ENCODE data around the gene MCHR1.
"Not testable (repeated sequence)": the region's sequence is repeated elsewhere in the genome, so short reads cannot be mapped to it uniquely, and the experiment has no call there.

Gene MCHR1

DNA sequence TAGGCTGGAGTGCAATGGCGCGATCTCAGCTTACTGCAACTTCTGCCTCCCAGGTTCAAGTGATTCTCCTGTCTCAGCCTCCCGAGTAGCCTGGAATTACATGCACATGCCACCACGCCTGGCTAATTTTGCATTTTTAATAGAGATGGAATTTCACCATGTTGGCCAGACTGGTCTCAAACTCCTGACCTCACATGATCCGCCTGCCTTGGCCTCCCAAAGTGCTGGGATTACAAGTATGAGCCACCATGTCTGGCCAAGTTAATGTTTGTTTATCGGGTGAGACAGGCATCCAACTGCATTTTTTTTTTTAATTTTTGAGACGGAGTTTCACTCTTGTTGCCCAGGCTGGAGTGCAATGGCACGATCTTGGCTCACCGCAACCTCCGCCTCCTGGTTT, 22.6 kb upstream of the MCHR1 start:
- DNase-seq = not testable (repeated sequence)

DNA sequence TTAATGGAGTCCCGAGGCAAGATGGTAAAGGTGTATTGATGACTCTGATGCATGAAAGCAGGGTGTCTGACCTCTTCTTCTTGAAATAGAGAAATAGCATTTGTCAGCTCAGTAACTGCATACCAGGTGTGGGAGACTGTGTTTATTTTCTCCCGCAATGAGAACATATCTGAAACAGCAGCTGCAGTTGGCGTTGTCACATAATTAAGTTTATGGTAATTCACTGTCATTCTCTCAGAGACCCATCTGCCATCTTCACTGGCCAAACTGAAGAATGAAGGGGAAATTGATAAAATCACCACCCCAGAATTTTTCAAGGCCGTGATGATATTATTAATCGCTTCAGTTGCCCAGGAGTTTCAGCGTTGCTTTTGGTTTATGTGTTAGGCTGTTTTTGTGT, 20.1 kb upstream of the MCHR1 start:
- DNase-seq = no peak

DNA sequence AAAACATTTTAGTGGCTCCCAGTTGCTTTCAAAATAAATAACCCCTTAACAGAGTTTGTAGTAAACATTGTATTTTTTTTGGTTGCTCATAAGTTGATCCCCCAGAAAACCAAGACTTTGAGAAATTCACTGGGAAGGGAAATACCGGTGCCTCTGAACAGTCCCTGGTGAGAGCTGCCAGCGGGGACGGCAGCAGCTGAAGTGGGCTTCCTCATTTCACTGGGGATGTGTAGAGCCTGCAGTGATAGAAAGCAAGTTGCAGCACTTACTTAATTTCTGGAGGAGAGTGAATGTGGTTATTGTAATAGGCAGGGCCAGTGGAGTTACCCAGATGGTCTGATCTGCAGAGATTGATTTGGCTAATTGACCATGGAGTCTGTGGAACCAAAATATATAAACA, 18.6 kb upstream of the MCHR1 start:
- no peak for DNase-seq

DNA sequence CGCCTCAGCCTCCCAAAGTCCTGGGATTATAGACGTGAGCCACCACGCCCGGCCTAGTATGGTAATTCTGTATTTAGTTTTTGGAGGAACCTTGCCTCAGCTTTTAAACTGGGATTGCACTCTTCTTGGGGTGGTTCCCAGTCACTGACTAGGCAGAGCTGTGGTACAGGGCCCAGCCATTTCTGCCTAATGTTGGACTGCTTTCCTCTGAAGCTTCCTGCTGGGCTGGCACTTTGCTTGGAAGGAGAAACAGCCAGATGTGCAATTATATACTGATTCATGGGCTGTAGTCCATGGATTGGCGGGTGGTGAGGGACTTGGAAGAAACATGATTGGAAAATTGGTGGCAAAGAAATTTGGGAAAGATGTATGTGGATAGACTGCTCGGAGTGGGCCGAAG, 17.6 kb upstream of the MCHR1 start:
- DNase-seq = no peak

DNA sequence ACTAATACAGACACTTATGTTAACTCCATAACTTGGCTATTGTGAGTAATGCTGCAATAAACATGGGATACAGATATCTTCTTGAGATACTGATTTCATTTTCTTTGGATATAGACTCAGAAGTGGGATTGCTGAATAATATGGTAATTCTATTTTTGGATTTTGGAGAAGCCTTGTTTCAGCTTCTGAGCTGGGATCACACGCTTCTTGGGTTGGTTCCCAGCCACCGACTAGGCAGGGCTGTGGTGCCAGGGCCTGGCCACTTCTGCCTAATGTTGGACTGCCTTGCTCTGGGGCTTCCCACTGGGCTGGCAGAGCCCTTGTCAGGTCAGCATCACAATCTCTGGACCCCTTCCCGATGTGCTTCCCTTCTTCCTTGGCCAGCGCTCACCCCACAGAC, 14.0 kb upstream of the MCHR1 start:
- DNase-seq = no peak

DNA sequence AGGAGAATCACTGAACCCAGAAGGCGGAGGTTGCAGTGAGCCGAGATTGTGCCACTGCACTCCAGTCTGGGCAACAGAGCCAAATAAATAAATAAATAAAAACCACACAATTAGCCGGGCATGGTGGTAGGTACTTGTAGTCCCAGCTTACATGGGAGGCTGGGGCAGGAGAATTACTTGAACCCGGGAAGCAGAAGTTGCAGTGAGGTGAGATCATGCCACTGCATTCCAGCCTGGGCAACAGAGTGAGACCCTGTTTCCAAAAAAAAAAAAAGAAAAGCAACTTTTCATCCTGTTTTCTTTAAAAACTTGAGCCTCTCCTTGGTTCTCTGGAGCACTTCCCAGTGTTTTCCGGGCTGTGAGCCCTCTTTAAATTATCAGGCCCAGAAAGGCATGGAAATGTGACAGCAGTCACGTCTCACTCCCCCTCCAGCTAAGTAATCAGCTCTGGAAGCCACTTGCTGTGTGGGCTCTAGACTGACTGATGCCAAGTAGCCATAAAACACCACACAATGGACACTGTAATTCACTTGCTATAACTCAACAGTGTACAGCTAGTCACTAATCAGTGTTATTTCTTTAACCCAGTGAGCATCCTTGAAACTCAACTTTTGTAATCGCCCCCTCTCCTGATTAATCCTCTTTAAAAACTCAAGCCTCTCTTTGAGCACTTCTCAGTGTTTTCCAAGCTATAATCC, 13.0 kb upstream of the MCHR1 start:
- DNase-seq = no peak

DNA sequence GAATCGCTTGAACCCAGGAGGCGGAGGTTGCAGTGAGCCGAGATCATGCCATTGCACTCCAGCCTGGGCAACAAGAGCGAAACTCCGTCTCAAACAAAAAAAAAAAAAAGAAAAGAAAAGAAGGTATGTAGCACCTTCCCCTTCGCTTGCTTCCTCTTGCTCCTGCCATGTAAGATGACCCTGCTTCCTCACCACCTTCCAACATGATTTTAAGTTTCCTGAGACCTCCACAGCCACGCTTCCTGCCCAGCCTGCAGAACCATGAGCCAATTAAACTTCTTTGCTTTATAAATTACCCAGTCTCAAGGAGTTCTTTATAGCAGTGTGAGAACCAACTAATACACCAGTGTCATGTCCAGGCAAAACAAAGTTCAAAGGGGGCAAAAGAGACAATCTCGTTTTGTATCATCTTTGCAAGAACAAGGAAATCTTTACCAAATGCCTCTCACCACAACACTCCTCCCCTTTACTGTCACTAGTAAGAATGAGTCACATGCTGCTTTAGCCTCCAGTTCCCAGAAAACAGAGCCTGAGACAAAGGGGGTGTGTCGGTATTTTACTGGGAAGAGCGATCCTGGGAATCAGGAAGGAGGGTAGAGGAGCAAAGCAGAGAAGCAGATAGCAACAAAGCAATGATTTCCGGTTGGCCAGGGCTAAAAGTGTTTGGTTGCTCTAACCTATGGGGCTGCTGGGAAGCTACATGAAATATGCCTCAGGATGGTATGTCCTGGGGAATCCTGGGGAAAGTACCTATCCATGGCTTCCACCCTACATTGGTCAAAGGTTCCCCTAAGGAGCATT, 10.5 kb upstream of the MCHR1 start:
- no peak for DNase-seq

DNA sequence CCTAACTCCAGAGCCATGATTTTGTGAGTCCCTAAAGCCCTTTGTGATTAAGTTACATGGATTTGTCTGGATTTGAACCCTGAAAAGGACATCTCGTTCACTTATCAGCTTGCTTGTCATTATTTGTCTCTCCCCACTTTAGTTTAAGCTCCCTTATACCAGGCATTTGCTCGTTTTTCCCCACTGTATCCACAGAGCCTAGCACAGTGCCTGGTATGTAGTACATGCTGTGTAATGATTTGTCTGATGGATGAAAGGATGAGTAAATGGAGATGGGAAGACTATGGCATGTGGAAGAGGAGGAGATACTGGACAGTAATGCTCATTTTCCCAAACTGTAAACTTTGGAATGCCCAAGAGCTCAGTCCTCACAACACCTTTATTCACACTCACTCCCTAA, 9.2 kb upstream of the MCHR1 start:
- no peak for DNase-seq

DNA sequence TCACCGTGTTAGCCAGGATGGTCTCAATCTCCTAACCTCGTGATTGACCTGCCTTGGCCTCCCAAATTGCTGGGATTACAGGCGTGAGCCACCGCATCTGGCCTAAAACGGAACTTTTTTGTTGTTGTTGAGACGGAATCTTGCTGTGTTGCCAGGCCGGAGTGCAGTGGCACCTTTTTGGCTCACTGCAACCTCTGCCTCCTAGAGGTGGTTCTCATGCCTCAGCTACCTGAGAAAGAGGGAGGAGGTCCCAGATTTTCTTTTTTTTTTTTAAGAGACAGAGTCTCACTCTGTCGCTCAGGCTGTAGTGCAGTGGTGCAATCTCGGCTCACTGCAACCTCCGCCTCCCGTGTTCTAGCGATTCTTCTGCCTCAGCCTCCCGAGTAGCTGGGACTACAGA, 7.9 kb upstream of the MCHR1 start:
- no peak for DNase-seq

DNA sequence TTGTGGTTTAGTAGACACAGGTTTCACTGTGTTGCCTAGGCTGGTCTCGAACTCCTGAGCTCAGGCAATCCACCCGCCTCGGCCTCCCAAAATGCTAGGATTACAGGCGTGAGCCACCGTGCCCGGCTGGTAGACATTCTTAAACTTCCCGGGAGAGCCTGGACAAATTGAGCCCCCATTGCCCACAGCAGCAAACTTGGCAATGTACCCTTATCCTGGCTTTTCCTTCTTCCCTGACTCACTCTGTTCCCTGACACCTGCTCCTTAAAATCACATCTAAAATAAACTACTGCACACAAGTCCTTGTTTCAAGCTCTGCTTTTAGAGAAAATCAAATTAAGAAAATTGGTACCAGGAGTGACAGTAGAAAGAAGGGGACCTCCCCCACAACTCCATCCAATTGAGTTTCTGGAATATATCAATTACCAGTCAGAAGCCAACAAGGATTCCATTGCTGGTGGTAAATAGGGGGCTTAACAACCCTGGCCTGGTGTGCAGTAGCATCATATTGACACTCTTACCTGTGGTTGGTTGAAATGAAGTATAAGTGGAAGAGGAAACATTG, 7.4 kb upstream of the MCHR1 start:
- no peak for DNase-seq

DNA sequence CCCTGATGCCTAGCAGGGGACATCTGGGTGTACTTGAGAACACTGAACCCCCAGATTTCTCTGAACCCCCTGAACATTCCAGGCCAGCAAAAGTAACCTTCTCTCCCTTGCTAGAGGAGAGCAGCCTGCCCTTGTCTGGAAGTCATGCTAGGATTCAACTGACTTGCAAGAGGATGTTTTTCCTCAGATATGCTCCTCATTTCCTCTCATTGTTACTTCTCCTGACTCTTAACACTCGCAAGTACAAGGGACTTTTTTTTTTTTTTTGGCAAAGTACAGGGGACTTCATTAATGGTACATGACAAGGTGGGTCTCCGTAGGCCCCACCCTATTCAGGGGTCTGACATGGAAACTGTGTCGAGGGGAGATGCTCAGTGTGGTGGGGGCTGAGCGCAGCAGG, 6.3 kb upstream of the MCHR1 start:
- no peak for DNase-seq

DNA sequence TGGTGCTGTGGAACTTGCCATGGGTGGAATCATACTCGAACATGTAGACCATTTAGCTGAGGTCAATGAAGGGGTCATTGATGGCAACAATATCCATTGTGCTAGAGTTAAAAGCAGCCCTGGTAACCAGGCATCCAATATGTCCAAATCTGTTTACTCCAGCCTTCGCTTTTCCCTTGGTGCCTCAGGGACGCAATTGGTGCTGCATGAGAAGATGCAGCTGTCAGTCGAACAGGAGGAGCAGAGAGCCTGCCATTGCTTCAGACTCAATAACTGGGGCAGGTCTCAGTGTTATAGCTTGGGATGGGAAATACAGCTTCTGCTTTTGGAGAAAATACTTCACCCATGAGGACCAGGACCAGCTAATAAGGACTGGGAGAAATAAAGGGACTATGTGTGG, 5.0 kb upstream of the MCHR1 start:
- DNase-seq = no peak

DNA sequence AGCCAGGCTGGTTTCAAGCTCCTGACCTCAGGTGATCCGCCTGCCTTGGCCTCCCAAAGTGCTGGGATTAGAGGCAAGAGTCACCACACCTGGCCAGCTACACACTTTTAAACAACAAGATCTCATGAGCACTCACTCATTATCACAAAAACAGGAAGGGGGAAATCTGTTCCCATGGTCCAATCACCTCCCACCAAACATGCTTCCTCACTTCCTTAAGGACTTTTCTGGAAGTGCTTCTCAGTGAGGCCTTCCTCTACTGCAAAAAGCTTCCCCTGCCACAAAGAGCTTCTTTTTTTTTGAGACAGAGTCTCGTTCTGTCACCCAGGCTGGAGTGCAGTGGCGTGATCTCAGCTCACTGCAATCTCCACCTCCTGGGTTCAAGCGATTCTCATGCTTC, 3.1 kb upstream of the MCHR1 start:
- DNase-seq = not testable (repeated sequence)

DNA sequence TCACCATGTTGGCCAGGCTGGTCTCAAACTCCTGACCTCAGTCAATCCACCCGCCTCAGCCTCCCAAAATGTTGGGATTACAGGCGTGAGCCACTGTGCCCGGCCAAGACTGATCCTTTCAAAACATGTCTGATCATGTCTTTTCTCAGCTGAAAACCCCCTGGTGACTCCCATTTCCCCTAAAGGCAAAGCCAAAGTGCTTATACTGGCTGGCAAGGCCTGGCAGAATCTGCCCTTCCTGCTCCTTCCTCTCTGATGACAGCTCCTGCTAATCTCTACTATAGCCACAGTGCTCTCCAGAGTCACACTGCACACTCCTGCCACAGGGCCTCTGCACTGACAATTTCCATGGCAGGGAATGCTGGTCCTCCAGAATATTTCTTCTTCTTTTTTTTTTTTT, 2.6 kb upstream of the MCHR1 start:
- DNase-seq = no peak

DNA sequence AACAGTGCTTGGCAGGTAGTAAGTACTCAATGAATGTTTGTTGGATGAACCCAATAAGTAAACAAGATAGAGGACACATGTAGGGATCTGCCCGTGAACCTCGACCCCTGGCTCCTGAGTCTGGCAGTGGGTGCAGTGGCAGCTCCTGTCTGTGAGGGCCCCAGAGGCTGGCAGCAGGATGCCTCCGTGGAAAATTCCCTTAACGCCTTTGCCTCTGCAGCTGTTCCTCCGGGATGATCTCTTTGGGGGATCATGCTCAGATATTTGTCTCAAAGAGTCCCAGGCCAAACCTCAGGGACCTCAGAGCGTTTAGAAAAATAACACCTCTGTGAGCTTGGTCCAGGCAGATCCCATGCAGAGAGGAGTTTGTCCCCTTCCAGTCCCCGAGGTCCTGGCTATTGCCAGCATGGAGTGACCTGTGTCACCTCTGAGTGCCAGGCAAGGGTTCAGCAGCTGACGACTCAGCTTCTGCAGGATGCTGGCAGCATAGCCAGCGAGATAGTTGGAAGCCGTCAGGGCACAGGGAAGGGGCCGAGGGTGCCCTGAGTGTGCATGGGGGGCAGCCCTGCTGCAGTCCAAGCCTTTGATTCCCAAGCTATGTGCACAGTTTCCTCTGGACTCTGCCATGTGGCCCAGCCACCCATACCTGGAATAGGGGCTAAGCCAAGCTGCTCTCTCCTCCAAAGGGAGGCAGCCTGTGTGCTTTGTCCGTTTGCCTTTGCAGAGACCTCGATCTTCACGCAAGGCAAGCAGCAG, 613 bp upstream of the MCHR1 start:
- DNase-seq = no peak

DNA sequence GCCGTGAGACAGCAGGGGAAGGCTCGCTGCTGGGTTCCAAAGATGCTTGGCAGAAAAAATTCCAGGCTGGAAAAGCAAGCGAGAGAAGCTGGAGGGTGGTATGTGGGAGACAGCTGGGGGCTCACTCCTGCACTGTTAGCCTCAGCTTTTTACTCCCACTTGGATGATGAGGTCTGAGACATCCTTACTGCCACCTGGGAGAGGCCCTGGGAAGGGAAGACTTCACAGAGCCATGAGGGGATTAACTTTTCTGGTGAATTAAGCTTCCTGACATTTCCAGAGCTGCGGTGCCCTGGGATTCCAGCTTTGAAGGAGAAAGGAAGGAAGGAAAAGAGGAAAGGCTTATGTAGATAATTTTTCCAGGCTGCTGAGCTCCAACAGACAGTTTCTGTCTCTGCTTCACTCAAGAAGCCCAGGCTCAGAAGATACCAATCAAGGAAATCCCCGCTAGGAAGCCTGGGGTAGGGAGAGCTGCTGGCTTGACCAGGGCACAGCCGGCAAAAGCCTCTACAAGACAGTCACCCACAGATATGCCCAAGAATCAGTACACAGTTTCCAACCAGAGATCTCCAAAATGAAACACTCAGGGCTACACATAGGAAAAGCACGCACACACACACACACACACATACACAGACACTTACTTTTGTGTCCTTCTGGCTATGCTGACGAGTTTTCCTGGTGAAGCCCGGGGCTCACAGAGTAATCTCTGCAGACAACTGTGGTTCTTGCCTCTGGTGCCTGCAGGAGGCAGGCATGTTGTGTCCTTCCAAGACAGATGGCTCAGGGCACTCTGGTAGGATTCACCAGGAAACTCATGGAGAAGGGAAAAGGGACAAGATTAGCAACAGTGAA, 907 bp downstream of the MCHR1 start:
- DNase-seq = no peak

DNA sequence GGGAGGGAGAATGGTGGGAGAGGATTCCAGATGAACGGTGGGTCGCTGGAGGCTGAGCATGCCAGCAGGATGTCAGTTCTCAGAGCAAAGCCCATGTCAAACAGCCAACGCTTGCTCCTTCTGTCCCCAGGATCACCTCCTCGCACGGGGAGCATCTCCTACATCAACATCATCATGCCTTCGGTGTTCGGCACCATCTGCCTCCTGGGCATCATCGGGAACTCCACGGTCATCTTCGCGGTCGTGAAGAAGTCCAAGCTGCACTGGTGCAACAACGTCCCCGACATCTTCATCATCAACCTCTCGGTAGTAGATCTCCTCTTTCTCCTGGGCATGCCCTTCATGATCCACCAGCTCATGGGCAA, 1.5 kb downstream of the MCHR1 start:
- no peak for DNase-seq

DNA sequence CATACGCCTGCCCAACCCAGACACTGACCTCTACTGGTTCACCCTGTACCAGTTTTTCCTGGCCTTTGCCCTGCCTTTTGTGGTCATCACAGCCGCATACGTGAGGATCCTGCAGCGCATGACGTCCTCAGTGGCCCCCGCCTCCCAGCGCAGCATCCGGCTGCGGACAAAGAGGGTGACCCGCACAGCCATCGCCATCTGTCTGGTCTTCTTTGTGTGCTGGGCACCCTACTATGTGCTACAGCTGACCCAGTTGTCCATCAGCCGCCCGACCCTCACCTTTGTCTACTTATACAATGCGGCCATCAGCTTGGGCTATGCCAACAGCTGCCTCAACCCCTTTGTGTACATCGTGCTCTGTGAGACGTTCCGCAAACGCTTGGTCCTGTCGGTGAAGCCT, 2.2 kb downstream of the MCHR1 start:
- DNase-seq = no peak

DNA sequence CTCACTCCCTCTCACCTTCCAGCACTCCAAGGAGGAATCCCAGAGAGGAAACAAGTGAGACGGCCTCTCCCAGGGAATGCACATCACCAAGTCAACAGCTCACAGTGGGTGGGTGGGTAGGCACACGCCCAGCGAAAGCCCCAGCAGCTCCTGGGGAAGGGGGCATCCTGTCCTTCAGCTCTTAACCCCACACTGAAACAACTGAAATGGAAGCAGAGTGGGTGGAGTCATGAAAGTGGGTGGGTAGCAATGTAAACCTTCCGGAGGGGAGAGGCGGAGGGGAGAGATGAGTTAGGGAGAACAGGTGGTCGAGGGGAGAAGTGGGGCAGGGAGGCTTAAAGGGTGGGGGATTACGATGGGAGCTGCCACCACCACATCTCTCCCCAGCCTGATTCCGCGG, 5.4 kb downstream of the MCHR1 start:
- DNase-seq = no peak

DNA sequence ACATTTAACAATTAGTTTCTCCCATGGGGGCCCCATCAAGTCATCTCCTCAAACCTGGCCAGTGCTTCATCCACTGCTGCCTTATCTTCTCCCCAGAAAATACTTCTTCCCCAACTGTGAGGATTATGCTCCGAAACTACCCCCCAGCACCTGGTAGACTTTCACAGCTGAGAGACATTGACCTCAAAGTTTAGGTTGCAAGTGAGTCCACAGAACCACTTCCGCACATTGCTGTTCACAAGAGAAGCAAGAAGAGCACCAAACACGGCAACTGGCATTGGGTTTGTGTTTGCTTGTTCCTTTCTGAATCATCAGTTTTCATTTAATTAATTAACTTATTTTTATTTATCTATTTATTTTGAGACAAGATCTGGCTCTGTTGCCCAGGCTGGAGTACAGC, 6.1 kb downstream of the MCHR1 start:
- no peak for DNase-seq

DNA sequence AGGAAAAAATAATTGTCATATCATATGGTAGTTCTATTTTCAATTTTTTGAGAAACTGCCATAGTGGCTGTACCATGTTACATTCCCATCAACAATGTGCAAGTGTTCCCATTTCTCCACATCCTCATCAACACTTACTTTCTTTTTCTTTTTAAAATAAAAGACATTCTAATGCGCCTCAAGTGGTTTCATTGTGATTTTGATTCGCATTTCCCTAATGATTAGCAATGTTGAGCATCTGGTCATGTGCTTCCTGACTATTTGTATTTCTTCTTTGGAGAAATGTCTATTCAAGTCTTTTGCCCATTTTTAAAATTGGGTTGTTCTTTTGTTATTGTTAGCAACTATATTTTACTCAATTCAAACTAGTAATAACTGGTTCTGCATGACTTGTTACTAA, 8.4 kb downstream of the MCHR1 start:
- DNase-seq = no peak

DNA sequence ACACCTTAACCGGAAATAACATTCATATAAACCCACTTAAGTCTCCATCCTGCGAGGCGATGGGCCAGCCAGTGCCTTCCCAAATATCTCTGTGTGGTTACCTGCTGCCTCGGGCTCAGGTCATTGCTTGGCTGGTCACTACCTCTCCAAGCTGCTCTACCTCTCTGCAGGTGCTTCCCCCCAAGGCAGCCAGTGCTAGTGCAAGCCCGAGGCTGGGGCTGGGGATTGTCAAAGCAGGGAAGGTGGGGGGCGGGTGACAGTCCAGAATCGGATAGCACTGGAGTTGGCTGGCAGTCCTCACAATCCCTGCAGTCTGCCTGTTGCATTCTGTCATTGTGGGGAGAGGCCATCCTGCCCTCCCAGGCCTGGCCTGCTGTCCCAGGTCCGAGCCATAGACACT, 11.1 kb downstream of the MCHR1 start:
- DNase-seq = no peak

DNA sequence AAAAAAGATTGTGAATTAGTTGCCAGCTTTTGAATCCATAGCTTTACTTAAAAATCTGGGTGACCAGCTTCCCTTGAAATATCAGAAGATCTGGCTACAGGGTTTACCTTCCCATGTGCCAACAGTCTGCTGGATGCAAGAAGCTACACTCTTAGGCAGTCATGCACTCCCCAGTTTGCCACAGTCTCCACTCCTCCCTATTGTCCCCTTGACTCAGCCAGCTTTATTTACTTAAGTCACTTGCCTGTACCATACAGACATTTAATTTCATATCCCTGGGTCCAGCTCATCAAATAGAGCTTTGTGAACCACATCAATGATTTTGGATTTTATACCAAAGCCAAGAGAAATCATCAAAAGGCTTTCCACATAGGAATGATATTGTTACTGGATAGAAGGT, 12.2 kb downstream of the MCHR1 start:
- no peak for DNase-seq

Data from NCI-H187 (cell line).